Aorta (tissue), 5 donors: ENCODE results near the gene PPP1R13L. TPM values are rescaled to one million over a fixed set of nuclear protein-coding genes. Genes with fewer than 3 reads are reported as not detected.
A peak's percentile ranks its signal among the peaks of the same experiment; 100 is the strongest.

Experiments
- ATAC-seq: fragments of 200-7000 bp; cut with Tn5 transposase; one replicate; pipeline ENCODE4 v1.9.1; 2022; ENCODE audit warnings: moderate library complexity; ENCODE audit not compliant: low FRiP score
- DNase-seq, 2 donors: peaks; one replicate each; pipeline ENCODE4 v3.0.0-alpha.2; 2020
- H3K27ac ChIP-seq, 2 donors: one replicate each; pipeline ENCODE4 v1.5.1; 2013; ENCODE audit warnings: low read length in 2 of 2, mild to moderate bottlenecking in 2 of 2, moderate library complexity in 2 of 2, control low read depth in 1 of 2, inconsistent platforms in 1 of 2, low read depth in 1 of 2
- H3K27me3 ChIP-seq, 2 donors: one replicate each; pipeline ENCODE4 v1.6.1; 2013; ENCODE audit warnings: control low read depth in 1 of 2, low read length in 1 of 2, mild to moderate bottlenecking in 1 of 2, moderate library complexity in 1 of 2; ENCODE audit not compliant: insufficient read depth in 2 of 2, control insufficient read depth in 1 of 2
- H3K36me3 ChIP-seq, 2 donors: one replicate each; pipeline ENCODE4 v1.6.1; 2013; ENCODE audit warnings: control low read depth in 1 of 2, low read length in 1 of 2, mild to moderate bottlenecking in 1 of 2; ENCODE audit not compliant: insufficient read depth in 2 of 2, control insufficient read depth in 1 of 2
- H3K4me1 ChIP-seq, 2 donors: one replicate each; pipeline ENCODE4 v1.6.1; 2013; ENCODE audit warnings: low read length in 2 of 2, control low read depth in 1 of 2, mild to moderate bottlenecking in 1 of 2, moderate library complexity in 1 of 2; ENCODE audit not compliant: insufficient read depth in 2 of 2, control insufficient read depth in 1 of 2
- H3K4me3 ChIP-seq, 2 donors: one replicate each; pipeline ENCODE4 v1.5.1; 2013; ENCODE audit warnings: low read length in 2 of 2, control low read depth in 1 of 2, mild to moderate bottlenecking in 1 of 2
- H3K9me3 ChIP-seq: one replicate; pipeline ENCODE4 v1.6.1; 2013; ENCODE audit warnings: mild to moderate bottlenecking, low read length; ENCODE audit not compliant: control insufficient read depth
- WGBS, 2 donors: extraction: QIAGEN DNeasy Blood & Tissue Kit; methylation state at CpG; one replicate each; pipeline ENCODE4 v1.1.7; 2013; 5-methylcytosine and 5-hydroxymethylcytosine counted together
- intact Hi-C, 2 donors: fragments of 100-400 bp; cut with DNase I; formaldehyde crosslinking; loops; one replicate each; pipeline versions ENCODE4 v1.14.2 to v1.15.0; 2022
- long read RNA-seq, 2 donors: library from polyadenylated mRNA; unstranded; transcript quantifications; one replicate each; pipeline ENCODE4 v2.0.0, GENCODE V29; 2020 to 2021
- polyA plus RNA-seq, 2 donors: library from polyadenylated mRNA; stranded (reverse); fragments of 200-250 nt; gene quantifications; one replicate each; pipeline ENCODE4 v1.2.3, GENCODE V29; 2013
- total RNA-seq, 2 donors: library from RNA; stranded (reverse); fragmentation: NEBNext Ultra II Directional; extraction: Animal tissue kit (Norgen Biotek cat#: 25700); gene quantifications; one replicate each; pipeline ENCODE4 v1.2.1, GENCODE V29; 2021
- donor health status: healthy with polysubstance abuse.
- donor health status: Bipolar disorder and iron deficiency.
- donor health status: DM: no; HTN: no; CAD: no.
- donor health status: DM: no; HTN: no; CAD: no.
- donor health status: DM: yes; HTN: yes; CAD: no.

The PPP1R13L gene
- 10 to 100 TPM; 64.2 to 76.5 TPM for total RNA-seq
- polyA plus RNA-seq, result 100 to 1,000 TPM in 1 of 2 donors, 10 to 100 TPM in 1; 11.1 to 153 TPM
- long read RNA-seq, donor 1, transcript PPP1R13L-204 (6 exons, 2,512 nt), result major isoform, 13 of 31 reads
- long read RNA-seq, donor 1, partial matches to known transcripts, result 8 of 31 reads
- long read RNA-seq, donor 1, other reads (novel, unspliced or antisense), result 10 of 31 reads
- long read RNA-seq, donor 2, partial matches to known transcripts, result 17 of 27 reads
- long read RNA-seq, donor 2, other reads (novel, unspliced or antisense), result 9 of 27 reads

GRCh38 chr19:45404557-45405434, at the start of gene PPP1R13L:
TSS of gene PPP1R13L (minus strand) at chr19:45405069. CDS start at chr19:45398318, 6,751 bp downstream.
- intact Hi-C loops, result no loop called here
- H3K4me1 ChIP-seq, result peaks cover 0 to 4% of the 10 kb centered on the region in 2 donors
- no peaks in the 10 kb centered on the region for H3K9me3 ChIP-seq
- WGBS, 2 donors, result 1% methylated on average over 42 to 46 of the region's 46 CpGs
- no peaks in the 10 kb centered on the region for H3K27me3 ChIP-seq
- H3K27ac ChIP-seq, result peak within 1 kb of the TSS; percentile 64 to 87
- ATAC-seq (peak; percentile 78), DNase-seq (peak; percentile 92)
- H3K4me3 ChIP-seq, result peak within 1 kb of the TSS; percentile 48 to 61
- H3K36me3 ChIP-seq, result no peaks in the 10 kb centered on the region

GRCh38 chr19:45451850-45452387, 47.0 kb upstream of the PPP1R13L start:
- Histone ChIP-seq H3K4me3 (no peak overlapping the region), H3K27ac (no peak overlapping the region), H3K4me1 (no peaks in the 10 kb centered on the region), H3K27me3 (no peaks in the 10 kb centered on the region), H3K9me3 (no peaks in the 10 kb centered on the region), H3K36me3 (no peaks in the 10 kb centered on the region)
- intact Hi-C loops, result no loop called here
- WGBS, 2 donors, result 85 to 86% methylated on average over 12 of the region's 12 CpGs
- ATAC-seq, result no peak
- no peak for DNase-seq

- intact Hi-C loops, result no loop called here
These were observed 46.4 kb upstream of the PPP1R13L start for GRCh38 chr19:45451131-45451849.

GRCh38 chr19:45450012-45450333, 45.1 kb upstream of the PPP1R13L start:
- H3K9me3 ChIP-seq, result no peaks in the 10 kb centered on the region
- no peak overlapping the region for H3K4me3 ChIP-seq
- peak overlapping the region in 1 of 2 donors; percentile 17 for H3K27ac ChIP-seq
- H3K4me1 ChIP-seq, result no peaks in the 10 kb centered on the region
- DNase-seq (no peak), ATAC-seq (peak; percentile 1)
- intact Hi-C loops, result no loop called here
- 45 to 54% methylated on average over 5 of the region's 5 CpGs for WGBS, 2 donors
- no peaks in the 10 kb centered on the region for H3K36me3 ChIP-seq
- H3K27me3 ChIP-seq, result no peaks in the 10 kb centered on the region

More at GRCh38 chr19:45451131-45451849, 46.4 kb upstream of the PPP1R13L start:
- H3K4me1 ChIP-seq, result no peaks in the 10 kb centered on the region
- peak overlapping the region in 1 of 2 donors; percentile 84 for H3K27ac ChIP-seq
- no peaks in the 10 kb centered on the region for H3K9me3 ChIP-seq
- DNase-seq, result peak in 1 of 2 donors; percentile 81
- peak; percentile 30 for ATAC-seq
- H3K36me3 ChIP-seq, result no peaks in the 10 kb centered on the region
- no peaks in the 10 kb centered on the region for H3K27me3 ChIP-seq
- peak overlapping the region in 1 of 2 donors; percentile 11 for H3K4me3 ChIP-seq
- 6 to 8% methylated on average over 16 to 28 of the region's 28 CpGs for WGBS, 2 donors

- intact Hi-C loops, result no loop called here
- Histone ChIP-seq H3K36me3 (no peaks in the 10 kb centered on the region), H3K27me3 (no peaks in the 10 kb centered on the region), H3K4me1 (no peaks in the 10 kb centered on the region), H3K9me3 (no peaks in the 10 kb centered on the region), H3K27ac (no peak overlapping the region), H3K4me3 (no peak overlapping the region)
- DNase-seq, result no peak
- 60 to 63% methylated on average over 7 of the region's 7 CpGs for WGBS, 2 donors
- ATAC-seq, result no peak
These were observed 44.0 kb upstream of the PPP1R13L start for GRCh38 chr19:45448887-45449299.

GRCh38 chr19:45448425-45448756, 43.5 kb upstream of the PPP1R13L start:
- intact Hi-C loops, result no loop called here
- no peaks in the 10 kb centered on the region for H3K27me3 ChIP-seq
- H3K9me3 ChIP-seq, result no peaks in the 10 kb centered on the region
- ATAC-seq (no peak), DNase-seq (no peak)
- WGBS, 2 donors, result 94% methylated on average over 3 of the region's 3 CpGs
- no peak overlapping the region for H3K27ac ChIP-seq
- H3K36me3 ChIP-seq, result no peaks in the 10 kb centered on the region
- H3K4me3 ChIP-seq, result no peak overlapping the region
- H3K4me1 ChIP-seq, result no peaks in the 10 kb centered on the region

GRCh38 chr19:45446944-45447343, 42.1 kb upstream of the PPP1R13L start:
- no peak overlapping the region for H3K27ac ChIP-seq
- no peak overlapping the region for H3K4me3 ChIP-seq
- no peaks in the 10 kb centered on the region for H3K36me3 ChIP-seq
- intact Hi-C loops, result no loop called here
- H3K4me1 ChIP-seq, result no peaks in the 10 kb centered on the region
- H3K27me3 ChIP-seq, result no peaks in the 10 kb centered on the region
- H3K9me3 ChIP-seq, result no peaks in the 10 kb centered on the region
- ATAC-seq, result no peak
- 64% methylated on average over 7 of the region's 7 CpGs for WGBS, 2 donors
- DNase-seq, result no peak

- no peaks in the 10 kb centered on the region for H3K27me3 ChIP-seq
- 83 to 86% methylated on average over 6 of the region's 6 CpGs for WGBS, 2 donors
- no peaks in the 10 kb centered on the region for H3K9me3 ChIP-seq
- no peak for DNase-seq
- no peaks in the 10 kb centered on the region for H3K4me1 ChIP-seq
- intact Hi-C loops, result no loop called here
- no peaks in the 10 kb centered on the region for H3K36me3 ChIP-seq
- no peak overlapping the region for H3K27ac ChIP-seq
- H3K4me3 ChIP-seq, result no peak overlapping the region
- ATAC-seq, result no peak
These were observed 41.4 kb upstream of the PPP1R13L start for GRCh38 chr19:45446295-45446694.
